Nephron progenitor cell (in vitro differentiated cells): ENCODE measurements around the gene TTC27.
"Not testable (repeated sequence)": the region's sequence is repeated elsewhere in the genome, so short reads cannot be mapped to it uniquely, and the experiment has no call there.

ENCODE experiments used
- DNase-seq: peaks from one replicate; pipeline ENCODE4 v3.0.0; 2021
- H3K27ac Mint-ChIP-seq: 2 replicates; pipeline ENCODE4 v1.8.0; 2021; ENCODE audit warnings: mild to moderate bottlenecking, moderate library complexity, mixed read lengths
- H3K27me3 Mint-ChIP-seq: 2 replicates; pipeline ENCODE4 v1.8.0; 2021; ENCODE audit warnings: mild to moderate bottlenecking, low read depth, mixed read lengths; ENCODE audit not compliant: poor library complexity
- H3K36me3 Mint-ChIP-seq: 2 replicates; pipeline ENCODE4 v1.8.0; 2021; ENCODE audit warnings: low read depth, mixed read lengths
- H3K4me1 Mint-ChIP-seq: 2 replicates; pipeline ENCODE4 v1.8.0; 2021; ENCODE audit warnings: mixed read lengths
- H3K4me3 Mint-ChIP-seq: 2 replicates; pipeline ENCODE4 v1.8.0; 2021; ENCODE audit warnings: mild to moderate bottlenecking, moderate library complexity, mixed read lengths
- H3K9me3 Mint-ChIP-seq: 2 replicates; pipeline ENCODE4 v1.8.0; 2021; ENCODE audit warnings: mild to moderate bottlenecking, moderate library complexity, mixed read lengths
- TF ChIP-seq, protein P1 (sequence below): fragments of 200-600 bp; sonication (generic); IDR thresholded peaks from 2 replicates; pipeline ENCODE4 v1.5.0; 2021; ENCODE audit warnings: antibody characterized with exemption

TTC27 gene

DNA sequence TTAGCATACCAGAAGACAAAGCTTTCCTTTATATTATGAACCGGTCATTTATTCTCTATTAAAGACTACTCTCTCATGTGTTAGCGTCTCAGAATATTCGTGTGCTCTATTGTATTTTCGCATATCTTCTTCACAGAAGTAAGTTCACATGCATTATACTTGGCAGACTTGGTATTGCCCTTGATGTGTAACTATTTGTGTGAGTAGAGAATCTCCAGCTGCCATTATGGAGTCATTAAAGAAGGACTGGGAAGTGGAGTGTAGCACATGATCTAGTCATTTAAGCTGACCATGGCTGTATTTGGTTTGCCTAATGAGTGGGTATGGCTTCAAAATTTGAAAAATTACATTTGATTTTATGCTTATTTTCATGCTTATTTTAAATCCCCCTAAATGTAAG, 92.9 kb downstream of the TTC27 start:
- Mint-ChIP-seq H3K36me3 (peaks cover 27% of the 10 kb centered on the region), H3K27me3 (peaks cover 2% of the 10 kb centered on the region), H3K4me3 (no peak overlapping the region), H3K9me3 (peaks cover 8% of the 10 kb centered on the region), H3K4me1 (no peaks in the 10 kb centered on the region), H3K27ac (no peak overlapping the region)
- no peak for DNase-seq
- TF ChIP-seq, protein P1, sequence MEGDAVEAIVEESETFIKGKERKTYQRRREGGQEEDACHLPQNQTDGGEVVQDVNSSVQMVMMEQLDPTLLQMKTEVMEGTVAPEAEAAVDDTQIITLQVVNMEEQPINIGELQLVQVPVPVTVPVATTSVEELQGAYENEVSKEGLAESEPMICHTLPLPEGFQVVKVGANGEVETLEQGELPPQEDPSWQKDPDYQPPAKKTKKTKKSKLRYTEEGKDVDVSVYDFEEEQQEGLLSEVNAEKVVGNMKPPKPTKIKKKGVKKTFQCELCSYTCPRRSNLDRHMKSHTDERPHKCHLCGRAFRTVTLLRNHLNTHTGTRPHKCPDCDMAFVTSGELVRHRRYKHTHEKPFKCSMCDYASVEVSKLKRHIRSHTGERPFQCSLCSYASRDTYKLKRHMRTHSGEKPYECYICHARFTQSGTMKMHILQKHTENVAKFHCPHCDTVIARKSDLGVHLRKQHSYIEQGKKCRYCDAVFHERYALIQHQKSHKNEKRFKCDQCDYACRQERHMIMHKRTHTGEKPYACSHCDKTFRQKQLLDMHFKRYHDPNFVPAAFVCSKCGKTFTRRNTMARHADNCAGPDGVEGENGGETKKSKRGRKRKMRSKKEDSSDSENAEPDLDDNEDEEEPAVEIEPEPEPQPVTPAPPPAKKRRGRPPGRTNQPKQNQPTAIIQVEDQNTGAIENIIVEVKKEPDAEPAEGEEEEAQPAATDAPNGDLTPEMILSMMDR, result no peak

DNA sequence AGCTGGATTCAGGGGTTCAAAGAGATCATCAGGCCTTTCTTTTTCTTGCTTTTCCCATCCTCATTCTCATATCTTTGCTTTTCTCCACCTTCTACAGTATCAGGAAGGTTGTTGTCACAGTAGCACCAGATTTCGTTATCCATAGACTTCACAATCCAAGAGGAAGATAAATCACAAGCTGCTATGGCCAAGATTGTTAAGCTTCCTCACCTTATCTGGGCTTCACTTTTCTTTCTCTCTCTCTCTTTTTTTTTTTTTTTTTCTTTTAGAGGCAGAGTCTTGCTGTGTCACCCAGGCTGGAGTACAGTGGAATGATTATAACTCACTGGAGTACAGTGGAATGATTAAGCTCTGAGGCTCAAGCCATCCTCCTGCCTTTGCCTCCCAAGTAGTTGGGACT, 93.5 kb downstream of the TTC27 start:
- Mint-ChIP-seq H3K4me3 (no peak overlapping the region), H3K4me1 (no peaks in the 10 kb centered on the region), H3K9me3 (peaks cover 12% of the 10 kb centered on the region), H3K27ac (no peak overlapping the region), H3K36me3 (peaks cover 33% of the 10 kb centered on the region), H3K27me3 (peaks cover 2% of the 10 kb centered on the region)
- TF ChIP-seq, protein P1, result no peak
- no peak for DNase-seq

DNA sequence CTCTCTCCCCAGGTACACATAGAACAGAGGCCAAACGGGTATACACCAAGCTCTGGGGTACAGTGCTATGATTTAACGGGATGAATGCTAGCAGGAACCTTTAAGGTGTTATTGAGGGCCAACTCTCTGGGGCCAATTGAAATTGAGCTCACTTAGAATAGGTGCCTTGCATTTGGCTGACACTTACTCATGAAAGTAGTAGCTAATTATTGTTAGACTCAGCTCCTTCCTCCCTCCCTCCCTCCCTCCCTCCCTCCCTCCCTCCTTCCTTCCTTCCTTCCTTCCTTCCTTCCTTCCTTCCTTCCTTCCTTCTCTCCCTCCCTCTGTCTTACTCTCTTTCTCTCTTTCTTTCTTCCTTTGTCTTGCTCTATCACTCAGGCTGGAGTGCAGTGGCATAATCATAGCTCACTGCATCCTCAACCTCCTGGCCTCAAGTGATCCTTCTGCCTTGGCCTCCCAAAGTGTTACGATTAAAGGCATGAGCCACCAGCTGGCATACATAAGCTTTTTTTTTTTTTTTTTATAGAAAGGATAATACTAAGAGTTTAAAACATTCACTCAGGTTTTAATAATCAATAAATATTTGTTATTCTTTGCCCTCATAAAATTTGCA, 95.7 kb downstream of the TTC27 start:
- H3K9me3 Mint-ChIP-seq, result peaks cover 24% of the 10 kb centered on the region
- H3K4me3 Mint-ChIP-seq, result no peak overlapping the region
- H3K27me3 Mint-ChIP-seq, result peaks cover 2% of the 10 kb centered on the region
- H3K27ac Mint-ChIP-seq, result no peak overlapping the region
- H3K36me3 Mint-ChIP-seq, result peaks cover 50% of the 10 kb centered on the region
- TF ChIP-seq, protein P1, result no peak
- no peak for DNase-seq
- no peaks in the 10 kb centered on the region for H3K4me1 Mint-ChIP-seq

DNA sequence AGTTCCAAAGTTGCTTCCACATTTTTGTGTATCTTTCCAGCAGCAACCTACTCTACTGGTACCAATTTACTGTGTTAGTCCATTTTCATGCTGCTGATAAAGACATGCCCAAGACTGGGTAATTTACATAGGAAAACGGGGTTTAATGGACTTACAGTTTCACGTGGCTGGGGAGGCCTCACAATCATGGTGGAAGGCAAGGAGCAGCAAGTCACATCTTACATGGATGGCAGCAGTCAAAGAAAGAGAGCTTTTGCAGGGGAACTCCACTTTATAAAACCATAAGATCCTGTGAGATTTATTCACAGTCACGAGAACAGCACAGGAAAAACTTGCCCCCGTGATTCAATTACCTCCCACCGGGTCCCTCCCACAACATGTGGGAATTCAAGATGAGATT, 98.8 kb downstream of the TTC27 start:
- not testable (repeated sequence) for H3K4me3 Mint-ChIP-seq, H3K4me1 Mint-ChIP-seq, DNase-seq, H3K27me3 Mint-ChIP-seq, H3K27ac Mint-ChIP-seq
- peaks cover 50% of the 10 kb centered on the region for H3K36me3 Mint-ChIP-seq
- H3K9me3 Mint-ChIP-seq, result peaks cover 24% of the 10 kb centered on the region

DNA sequence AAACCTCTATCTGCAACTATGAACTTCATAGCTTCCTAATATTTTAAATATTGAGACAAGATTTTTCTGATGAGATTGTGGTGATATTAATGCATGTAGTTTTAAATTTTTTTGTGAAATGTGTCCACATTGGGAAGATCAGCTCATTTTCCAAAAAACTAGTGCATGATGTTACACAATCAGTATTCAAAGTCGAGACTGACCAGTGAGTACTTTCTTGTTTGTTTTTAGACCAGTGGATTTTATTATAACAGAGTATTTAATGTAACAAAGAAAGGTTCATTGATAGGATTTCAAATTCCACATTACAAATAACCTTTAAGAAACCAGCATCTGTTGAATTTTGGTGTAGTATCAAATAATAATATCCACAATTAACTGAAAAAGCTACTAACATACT, 99.3 kb downstream of the TTC27 start:
- Mint-ChIP-seq H3K9me3 (peaks cover 24% of the 10 kb centered on the region), H3K27me3 (no peaks in the 10 kb centered on the region), H3K4me1 (no peaks in the 10 kb centered on the region), H3K27ac (no peak overlapping the region), H3K36me3 (peaks cover 50% of the 10 kb centered on the region), H3K4me3 (no peak overlapping the region)
- DNase-seq, result no peak
- TF ChIP-seq, protein P1, result no peak

DNA sequence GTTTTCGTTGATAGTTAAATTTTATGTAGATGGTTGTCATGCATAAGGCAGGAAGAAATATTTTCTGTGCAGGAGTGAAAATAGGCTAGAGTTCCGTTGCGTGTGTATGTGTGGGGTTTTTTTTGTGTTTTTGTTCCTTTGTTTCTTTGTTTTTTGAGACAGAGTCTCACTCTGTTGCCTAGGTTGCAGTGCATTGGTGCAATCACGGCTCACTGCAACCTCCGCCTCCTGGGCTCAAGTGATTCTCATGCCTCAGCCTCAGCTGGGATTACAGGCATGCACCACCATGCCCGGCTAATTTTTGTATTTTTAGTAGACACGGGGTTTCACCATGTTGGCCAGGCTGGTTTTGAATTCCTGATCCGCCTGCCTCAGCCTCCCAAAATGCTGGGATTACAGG, 103.1 kb downstream of the TTC27 start:
- DNase-seq, H3K27ac Mint-ChIP-seq, H3K4me1 Mint-ChIP-seq, H3K27me3 Mint-ChIP-seq, H3K4me3 Mint-ChIP-seq: not testable (repeated sequence)
- peaks cover 15% of the 10 kb centered on the region for H3K9me3 Mint-ChIP-seq
- peaks cover 21% of the 10 kb centered on the region for H3K36me3 Mint-ChIP-seq

DNA sequence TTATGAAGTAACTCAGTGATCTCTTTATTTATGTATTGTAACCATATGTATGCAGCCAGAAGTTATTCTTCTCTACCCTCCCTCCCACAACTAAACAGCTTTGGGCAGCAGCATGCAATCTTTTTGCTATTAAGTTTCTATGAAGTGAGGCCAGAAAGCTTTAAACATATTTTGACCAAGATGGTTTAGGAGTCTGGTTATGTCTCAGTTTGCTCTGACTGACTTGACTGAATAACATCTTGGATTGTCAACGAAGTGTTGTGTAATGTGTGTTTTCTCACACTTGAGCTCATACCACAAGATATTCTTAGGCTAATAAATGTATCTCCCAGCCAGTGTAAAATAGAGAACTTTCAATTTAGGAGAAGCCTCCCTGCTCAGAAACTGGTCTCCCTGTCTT, 104.3 kb downstream of the TTC27 start:
- no peak for DNase-seq
- Mint-ChIP-seq H3K36me3 (peaks cover 14% of the 10 kb centered on the region), H3K4me3 (no peak overlapping the region), H3K27me3 (no peaks in the 10 kb centered on the region), H3K4me1 (no peaks in the 10 kb centered on the region), H3K9me3 (peaks cover 4% of the 10 kb centered on the region), H3K27ac (no peak overlapping the region)
- TF ChIP-seq, protein P1, result no peak
